ENCODE results near the gene CDK5R2.
A peak's percentile ranks its signal among the peaks of the same experiment; 100 is the strongest.

The CDK5R2 gene

DNA sequence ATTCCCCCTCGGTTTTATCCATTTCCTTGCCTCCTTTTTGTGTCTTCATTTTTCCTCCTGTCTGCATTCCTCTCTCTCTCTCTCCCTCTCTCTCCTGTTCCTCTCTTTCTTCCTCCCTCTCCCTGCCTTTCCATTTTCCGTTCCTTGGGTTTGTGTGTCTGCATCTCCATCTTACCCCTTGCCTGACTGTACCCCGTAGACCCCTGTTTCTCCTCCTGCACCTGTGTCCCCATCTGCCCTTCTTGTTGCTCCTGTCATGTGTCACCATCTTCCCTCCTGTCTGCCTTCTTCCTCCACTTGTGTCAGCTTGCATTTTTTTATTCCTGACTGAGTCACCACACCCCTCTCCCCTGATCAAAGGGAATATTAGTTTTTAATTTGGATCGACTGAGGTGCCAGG is 1.8 kb downstream of the CDK5R2 start:
- Histone ChIP-seq H3K27ac (no peak overlapping the region), H3K4me3 (no peak overlapping the region)

DNA sequence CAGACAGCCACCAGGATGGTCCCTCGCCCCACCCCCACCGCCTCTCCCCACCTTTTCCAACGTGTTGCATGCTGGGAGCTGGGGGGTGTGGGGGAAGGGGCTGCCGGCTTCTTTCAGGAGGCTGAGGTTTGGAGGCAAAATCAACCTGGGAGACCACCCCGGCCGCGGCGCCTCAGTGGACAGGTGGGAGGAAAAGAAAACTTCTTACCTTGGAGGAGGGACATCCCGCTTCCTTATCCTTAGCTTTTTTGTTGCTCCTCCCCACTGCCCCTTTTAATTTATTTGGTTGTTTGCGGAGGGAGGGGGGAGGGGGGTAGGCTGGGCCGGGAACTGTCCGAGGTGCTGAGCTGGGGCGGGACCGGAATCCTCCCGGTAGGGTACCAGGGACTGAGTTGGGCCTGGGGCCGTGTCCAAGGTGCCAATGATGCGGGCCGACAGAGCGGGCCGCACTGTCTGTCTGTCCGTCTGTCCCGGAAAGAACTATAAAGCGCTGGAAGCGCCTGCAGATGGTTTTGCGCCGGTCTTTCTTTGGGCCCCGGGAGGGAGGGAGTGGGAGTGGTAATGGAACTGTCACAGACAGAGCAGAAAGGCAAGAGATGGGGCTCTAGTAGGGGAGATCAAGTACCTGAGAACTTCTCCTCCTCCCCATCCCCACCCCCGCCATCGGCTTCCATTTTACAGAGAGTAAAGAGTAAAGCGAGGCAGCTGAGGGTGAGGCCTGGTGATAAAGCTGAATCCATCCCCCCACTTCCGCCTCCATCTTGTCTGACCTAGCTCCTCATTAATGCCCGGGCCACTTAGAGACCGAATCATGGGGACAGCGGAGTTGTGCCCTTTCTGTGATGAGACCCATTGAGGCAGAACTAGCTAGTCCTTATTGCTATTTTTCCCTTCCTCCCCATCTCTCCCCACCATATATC is 2.4 kb downstream of the CDK5R2 start:
- Histone ChIP-seq H3K4me3 (no peak overlapping the region), H3K27ac (no peak overlapping the region)

DNA sequence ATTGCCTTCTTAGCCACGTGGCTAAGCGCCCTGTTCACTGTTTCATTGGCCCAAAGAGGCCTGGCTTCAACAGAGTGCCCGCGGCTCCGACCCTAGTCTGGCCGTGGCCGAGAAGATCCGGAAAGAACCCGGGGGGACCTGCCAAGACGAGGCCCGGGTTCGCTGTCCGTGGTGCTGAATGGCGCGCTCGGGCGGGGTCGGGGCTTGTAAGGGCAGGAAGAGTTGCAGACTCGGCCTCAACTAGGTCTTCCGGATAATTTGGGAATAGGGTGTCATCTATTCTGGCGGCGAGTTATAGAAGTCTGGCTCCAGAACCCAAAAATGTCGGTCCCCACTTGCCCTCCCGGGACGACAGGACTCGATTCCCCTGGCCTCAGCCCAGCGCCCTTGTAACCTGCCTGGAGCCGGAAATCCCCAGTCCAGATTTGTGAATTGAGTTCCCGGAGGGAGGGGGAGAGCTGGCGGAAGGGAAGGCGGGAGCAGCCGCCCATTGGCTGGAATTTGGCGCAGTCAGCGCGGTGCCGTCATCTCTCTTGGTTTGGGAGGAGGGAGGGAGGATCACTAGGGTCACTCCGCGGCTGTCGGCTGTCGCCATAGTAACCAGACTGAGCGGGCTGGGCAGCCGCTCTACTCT is 3.5 kb downstream of the CDK5R2 start:
- Histone ChIP-seq H3K4me3 (no peak overlapping the region), H3K27ac (no peak overlapping the region)

DNA sequence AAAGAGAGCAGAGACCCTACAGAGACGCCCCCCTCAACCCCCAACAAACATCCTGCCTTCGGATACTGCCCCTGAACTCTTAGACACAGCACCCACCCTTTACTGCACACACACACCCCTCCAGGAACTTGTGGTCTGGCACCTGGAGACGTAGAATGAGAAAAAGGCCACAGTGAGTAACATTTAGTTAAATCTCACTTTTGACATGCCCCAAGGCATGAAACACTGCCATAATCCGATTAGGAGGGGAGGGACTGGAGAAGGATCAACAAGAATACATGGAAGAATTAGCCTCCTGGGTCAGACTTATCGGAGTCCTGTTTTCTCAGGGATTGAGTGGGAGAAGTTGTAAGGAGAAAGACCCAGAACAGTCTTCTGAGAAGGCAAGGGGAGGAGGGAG is 4.1 kb downstream of the CDK5R2 start:
- no peak overlapping the region for H3K4me3 ChIP-seq
- H3K27ac ChIP-seq, result no peak overlapping the region

DNA sequence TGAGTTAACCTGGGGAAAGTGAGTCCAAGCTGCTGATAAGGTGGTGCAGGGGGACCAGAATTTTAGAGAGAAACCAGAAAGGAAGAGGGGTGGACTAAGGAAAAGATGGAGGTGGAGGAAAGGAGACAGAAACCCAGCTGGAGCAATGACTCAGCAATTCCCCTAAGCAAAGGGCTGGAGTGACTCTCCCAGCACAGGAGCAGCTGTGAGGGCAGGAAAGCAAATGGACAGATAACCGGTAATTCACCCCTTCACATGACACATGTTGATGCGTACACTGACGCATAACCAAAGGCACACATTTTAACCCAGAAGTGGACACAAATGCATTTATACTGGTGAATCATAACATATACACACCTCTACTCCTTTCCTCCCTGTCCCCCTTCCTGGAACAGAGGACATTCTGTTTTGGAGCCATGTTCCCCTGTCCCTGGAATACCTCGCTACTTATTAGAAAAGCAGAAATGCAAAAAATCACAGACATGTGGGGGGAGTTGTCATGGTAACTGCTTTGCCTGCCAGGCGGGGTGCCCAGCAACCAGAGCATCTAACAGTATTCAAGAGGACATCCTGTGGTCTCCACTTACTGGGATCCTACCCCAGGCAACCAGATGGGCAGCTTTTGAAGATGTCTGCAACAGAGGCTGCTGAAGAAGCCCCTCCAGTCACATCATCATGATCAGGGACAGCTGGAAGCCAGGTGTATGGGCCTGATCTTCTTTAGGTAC is 4.7 kb downstream of the CDK5R2 start:
- no peak overlapping the region for H3K27ac ChIP-seq
- no peak overlapping the region for H3K4me3 ChIP-seq

DNA sequence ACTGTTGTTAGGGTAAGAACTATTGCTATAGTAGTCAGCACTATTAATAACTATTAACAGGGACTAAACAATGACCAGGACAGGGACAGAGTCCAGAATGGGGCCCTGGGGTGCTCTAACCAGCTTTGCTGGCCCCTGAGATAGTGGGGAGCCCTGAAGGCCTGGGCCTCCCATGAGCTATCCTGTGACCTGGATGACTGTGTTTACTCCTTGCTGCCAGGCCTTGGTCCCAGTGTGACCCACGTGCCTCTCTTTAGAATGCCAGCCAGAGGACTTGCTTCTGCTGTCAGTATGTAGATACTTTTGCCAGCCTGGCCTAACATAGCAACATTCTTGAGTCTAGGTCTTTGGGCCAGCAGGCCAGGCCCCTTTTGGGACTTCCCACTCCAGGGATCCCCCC is 11.4 kb downstream of the CDK5R2 start:
- H3K27ac ChIP-seq, result no peak overlapping the region

DNA sequence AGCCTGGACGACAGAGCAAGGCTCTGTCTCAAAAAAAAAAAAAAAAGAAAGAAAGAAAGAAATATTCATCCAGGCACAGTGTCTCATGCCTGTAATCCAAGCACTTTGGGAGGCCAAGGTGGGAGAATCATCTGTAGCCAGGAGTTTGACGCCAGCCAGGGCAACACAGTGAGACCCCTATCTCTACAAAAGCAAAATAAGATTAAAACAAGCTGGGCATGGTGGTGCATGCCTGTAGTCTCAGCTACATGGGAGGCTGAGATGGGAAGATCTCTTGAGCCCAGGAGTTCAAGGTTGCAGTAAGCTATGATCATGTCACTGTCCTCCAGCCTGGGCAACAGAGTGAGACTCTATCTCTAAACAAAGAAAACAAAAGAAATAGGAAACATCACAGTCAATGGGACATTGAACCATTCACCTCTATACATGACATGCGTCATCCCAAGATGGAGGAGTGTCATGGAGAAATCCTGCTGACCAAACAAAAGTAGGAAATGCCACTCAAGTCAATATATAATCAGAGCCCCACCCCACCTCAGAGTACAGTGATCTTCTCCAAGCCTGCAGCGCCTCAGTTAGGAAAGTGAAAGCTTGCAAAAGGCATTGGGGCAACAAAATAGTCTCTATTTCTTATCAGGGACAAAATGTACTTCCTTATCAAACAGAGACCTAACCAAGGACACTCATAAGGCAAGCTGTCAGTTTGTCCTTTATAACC is 15.8 kb downstream of the CDK5R2 start:
- H3K4me3 ChIP-seq, result no peak overlapping the region
- H3K27ac ChIP-seq, result no peak overlapping the region

More for the DNA sequence above, 11.4 kb downstream of the CDK5R2 start:
- H3K4me3 ChIP-seq, result no peak overlapping the region

DNA sequence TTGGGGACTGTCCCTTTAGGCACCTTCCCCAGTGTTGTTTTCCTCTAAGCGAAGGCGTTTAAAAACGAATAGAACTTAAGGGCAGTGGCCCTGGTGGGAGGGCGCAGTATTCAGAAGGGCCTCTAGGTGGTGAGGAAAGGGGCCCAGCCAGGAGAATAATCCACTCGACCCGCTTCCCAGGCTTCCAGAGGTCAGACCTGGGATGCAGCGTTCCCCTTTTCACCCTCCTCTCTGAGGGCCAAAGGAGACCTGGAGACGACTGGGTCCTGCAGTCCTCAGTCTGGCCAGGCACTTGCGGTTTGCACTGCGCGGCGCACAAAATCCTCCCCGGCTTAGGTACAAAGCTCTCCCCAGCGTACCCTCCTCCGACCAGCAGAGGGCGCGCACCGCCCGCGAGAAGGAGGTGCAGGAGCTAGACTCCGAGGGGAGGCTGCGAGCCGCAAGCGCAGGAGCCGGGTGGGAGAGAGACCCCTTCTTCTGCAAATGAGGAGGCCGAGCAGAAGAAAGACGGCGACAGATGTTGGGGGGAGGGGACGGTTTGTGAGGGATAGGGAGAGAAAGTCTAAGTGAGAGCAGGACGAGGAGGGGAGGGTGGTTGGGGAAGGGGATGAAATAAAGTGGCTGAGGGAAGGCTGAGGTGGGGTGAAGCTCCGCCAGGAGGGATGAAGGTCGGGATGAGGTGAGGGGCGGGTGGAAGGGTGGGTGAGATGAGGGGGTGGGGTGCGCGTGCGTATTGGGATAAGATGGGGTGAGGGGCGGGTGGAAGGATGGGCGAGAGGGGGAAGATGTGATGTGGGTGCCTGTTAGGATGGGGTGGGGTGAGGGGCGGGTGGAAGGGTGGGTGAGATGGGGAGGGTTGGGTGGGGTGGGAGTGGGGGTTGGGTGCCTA is 20.6 kb downstream of the CDK5R2 start:
- peak overlapping the region in 1 of 7 experiments; percentile 0 for H3K4me3 ChIP-seq

DNA sequence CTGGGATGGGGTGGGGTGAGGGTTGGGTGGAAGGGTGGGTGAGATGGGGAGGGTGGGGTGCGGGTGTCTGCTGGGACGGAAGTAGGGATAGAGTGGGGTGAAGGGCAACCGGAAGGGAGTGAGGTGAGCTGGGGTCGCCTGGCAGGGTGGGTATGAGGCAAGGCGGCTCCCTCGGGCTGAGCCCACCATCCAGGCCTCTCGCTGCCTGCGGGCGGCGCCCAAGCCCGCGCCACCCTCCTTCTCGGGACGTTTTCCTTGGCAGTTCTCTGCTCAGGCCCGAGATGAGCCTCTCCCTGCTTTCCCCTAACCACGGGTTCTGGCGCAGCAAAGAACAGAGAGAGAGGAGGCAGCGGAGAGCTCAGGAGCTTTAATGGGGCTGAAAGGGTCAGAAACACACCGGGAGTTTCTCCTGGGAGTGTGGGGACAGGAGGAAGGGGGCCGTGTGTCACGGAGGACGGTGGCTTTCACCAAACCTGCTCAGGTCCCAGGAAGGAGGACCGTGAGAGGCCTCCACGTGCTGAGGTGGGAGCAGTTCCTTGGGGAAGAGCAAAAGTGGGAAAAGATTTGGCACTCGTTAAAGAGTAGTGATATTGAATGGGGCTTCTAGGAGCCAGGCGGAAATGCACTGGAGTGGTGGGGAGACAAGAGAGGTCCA is 21.4 kb downstream of the CDK5R2 start:
- peak overlapping the region in 2 of 7 experiments; percentile 18 to 26 for H3K4me3 ChIP-seq
- no peak overlapping the region for H3K27ac ChIP-seq

More for the DNA sequence above, 20.6 kb downstream of the CDK5R2 start:
- no peak overlapping the region for H3K27ac ChIP-seq

DNA sequence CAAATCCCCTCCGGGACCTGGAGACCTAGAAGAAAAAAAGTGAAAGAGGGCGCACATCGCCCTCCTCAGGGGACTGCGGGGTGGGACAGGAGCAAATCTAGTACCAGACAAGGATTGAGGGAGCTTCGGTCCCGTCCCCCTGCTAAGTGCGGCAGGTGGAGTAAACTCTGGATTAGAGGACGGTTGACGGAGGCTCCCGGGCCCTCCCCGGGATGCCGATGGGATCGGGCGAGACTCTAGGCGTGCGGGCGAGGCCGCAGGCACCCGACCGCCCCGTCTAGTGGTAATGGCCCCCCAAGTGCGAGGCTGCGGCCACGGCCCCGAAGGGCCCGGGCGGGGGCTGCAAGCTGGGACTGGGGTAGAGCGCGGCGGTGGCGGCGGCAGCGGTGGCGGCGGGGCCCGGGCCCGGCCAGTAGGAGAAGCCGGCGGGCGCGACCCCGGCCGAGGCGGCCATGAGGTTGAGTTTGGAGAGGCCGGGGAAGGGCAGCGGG is 22.0 kb downstream of the CDK5R2 start:
- Histone ChIP-seq H3K27ac (no peak overlapping the region), H3K4me3 (peak overlapping the region in 4 of 7 experiments; percentile 2 to 26 (median 13))

DNA sequence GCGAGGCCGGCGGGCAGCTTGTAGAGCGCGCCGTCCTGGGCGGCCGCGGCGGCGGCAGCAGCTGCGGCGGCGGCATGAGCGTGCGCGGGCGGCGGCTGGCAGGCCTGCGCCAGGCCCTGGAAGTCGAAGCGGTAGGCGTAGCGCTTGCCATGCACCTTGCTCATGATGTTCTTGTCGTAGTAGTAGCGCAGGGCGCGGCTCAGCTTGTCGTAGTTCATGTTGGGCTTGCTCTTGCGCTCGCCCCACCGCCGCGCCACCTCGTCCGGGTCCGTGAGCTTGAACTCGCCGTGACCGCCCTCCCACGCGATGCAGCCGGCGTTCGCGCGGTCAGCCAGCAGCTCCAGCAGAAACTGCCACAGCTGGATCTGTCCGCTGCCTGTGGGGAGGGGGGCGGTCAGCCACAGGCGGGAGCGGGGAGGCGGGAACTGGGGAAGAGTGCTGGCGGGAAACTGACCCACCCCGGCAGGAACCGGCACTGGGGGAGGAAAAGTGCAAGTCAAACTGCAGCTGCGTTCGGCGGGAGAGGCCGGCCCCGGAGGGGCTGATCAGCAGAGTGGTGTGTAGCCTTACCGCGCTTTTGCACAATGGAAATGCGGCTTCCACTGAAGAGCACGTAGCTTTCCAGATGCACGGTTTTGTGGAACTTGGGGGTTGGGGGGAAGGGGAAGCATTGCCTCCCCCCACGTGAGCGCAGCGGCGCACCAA is 22.6 kb downstream of the CDK5R2 start:
- H3K4me3 ChIP-seq, result peak overlapping the region in 6 of 7 experiments; percentile 1 to 26 (median 6)
- H3K27ac ChIP-seq, result no peak overlapping the region

DNA sequence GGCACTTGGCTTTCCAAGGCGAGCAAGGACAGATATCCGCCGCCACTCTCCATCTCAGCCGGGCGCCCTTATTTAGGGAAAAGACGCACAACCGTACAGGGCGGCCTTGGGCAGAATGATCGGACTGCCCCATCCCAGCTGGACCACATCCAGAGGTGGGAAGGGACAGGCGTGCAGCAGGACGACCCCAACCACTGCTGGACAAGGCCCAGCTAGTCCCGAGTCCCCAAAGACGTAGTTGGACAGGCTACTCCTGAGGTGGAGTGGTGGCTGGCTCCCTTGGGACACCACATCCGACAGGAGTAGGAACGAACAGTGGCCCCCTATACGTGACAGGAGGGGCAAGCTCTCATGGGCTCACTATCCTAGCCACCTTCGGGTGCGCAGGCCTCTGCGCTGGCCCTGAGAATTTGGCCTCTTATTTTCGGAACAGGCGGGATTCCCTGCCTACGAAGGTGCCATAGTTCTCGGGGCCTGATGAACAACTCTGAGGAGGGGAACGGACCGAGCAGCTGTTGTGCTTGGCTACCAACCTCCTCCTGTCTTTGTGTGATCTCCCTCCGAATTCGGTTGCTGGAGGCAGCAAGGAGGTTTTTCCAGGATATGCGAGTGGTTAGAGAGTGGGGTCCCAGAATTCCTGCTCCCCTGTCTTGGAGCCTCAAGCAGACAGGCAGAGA is 23.3 kb downstream of the CDK5R2 start:
- Histone ChIP-seq H3K4me3 (no peak overlapping the region), H3K27ac (no peak overlapping the region)

DNA sequence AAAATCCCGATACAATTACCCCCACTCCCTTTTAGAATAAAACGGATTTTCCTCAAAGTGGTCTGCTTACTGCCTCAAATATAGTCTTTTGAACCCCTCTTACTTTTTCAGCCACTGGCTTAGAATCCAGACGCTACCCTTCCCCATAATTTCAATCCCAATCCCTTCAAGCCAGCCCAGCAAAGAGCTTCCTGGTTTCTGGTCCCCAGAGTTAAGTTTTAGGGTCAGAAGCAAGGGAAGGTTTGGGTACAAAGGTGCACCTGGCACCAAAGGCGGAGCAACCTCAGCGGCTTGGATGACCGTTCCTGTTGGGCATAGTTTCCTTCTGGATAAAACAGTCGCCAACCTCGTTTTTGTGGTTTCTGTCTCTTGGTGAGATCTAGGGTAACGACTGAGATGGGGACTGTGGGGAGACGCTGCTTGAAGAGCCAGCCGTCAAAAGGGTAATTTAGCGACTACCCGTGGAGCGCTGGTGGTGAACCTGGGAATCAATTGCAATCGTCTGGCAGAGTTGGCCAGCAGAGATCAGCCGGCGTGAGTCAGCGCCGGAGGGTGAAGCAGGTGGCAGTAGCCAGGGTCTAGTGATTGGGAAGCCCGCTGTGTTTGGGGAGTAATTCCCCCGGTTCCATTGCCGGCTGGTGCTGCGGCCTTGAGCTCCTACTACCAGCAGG is 23.9 kb downstream of the CDK5R2 start:
- Histone ChIP-seq H3K4me3 (no peak overlapping the region), H3K27ac (no peak overlapping the region)

DNA sequence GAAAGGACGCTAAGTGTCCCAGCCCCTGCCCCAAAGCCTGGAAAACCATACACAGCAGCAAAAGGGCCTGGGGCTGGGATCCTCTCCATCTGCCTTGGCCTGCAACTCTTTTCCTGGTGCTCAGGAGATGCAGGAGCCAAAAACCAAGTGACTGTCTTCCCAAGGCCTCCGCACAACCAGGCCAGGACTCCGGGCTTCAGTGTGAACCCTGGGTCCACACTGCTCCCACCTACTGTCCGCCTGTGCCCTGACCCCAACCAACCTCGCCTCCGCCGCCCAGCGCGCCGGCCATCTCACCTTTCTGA is 24.4 kb downstream of the CDK5R2 start:
- Histone ChIP-seq H3K27ac (no peak overlapping the region), H3K4me3 (no peak overlapping the region)

DNA sequence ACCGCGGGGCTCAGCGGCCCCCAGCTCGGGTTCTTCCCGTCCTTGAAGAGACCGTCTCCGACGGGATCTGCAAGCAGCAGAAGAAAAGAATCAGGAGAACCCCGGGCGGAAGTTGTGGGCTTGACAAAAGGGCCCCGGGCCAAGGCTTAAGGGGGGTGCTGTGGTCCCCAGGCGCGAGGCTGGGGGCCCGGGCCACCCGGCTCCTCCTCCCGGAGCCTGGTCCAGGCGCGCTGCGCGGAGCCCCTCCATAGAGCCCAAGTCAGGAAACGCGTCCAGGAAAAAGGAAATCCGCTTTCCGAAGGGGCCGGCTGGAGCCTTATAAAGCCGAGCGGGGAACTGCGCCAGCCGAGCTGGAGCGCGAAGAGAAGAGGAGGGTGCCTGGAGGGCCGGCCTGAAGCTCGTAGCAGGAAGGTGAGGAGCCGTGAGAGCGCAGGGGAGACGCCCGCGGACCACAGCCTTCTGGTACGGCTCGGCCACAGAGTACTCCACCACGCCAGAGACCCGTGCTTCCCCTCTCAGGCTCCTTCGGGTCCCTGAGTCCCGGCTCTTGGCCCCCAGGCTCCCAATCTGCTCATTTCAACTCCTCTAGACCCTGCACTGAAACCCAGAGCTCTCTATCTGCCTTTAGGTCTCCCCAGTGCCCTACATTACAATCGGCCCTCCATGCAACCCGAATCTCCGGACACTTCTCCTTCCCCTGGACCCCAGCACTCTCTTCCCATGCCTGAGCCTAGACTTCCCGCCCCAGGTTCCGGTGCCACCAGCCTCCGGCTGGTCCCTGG is 25.0 kb downstream of the CDK5R2 start:
- Histone ChIP-seq H3K27ac (no peak overlapping the region), H3K4me3 (no peak overlapping the region)

DNA sequence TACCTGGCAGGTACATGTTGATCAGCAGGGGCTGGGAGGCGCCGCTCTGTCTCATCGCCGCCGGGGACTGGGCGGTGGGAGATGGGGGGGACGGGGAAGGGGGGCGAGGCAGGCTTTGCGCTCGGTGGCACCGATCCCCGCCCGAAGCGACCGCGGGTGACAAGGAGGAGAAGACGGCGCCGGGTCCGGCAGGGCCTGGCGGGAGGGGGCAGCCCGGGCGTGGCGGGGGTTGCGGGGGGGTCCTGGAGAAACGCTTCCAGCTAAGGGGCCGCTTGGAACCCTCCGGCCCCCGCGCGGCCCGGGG is 25.5 kb downstream of the CDK5R2 start, which contains the start of gene FEV:
FEV (minus strand) TSS at position 164 of the 304 bp plus-strand sequence; CDS start at position 55, 109 bp downstream.
- Histone ChIP-seq H3K4me3 (no peak within 1 kb of the TSS), H3K27ac (no peak within 1 kb of the TSS)

Measured in skin epidermis (tissue), 12 donors.